ENCODE data around the gene ALPP.

- no peak for TF ChIP-seq CTCF (IDR thresholded peaks at IDR 0.05)
- TF ChIP-seq POLR2A (IDR thresholded peaks at IDR 0.05; ENCODE audit: low read depth): no peak
These were observed 9.1 kb downstream of the ALPP start for GRCh38 chr2:232387451-232388171.

Measured in esophagus muscularis mucosa (tissue), 3 donors.